NCI-H128 (cell line): ENCODE data around the gene TBPL1.
"Not testable (repeated sequence)": the region's sequence is repeated elsewhere in the genome, so short reads cannot be mapped to it uniquely, and the experiment has no call there.

Experiments used
- DNase-seq: peaks from one replicate; lab custom pipeline; 2025; ENCODE audit not compliant: unreplicated experiment; lab: John Stamatoyannopoulos, UW

The TBPL1 gene

GRCh38 chr6:133953634-133954415 lies 801 bp downstream of the TBPL1 start:
- DNase-seq, result no peak

DNA sequence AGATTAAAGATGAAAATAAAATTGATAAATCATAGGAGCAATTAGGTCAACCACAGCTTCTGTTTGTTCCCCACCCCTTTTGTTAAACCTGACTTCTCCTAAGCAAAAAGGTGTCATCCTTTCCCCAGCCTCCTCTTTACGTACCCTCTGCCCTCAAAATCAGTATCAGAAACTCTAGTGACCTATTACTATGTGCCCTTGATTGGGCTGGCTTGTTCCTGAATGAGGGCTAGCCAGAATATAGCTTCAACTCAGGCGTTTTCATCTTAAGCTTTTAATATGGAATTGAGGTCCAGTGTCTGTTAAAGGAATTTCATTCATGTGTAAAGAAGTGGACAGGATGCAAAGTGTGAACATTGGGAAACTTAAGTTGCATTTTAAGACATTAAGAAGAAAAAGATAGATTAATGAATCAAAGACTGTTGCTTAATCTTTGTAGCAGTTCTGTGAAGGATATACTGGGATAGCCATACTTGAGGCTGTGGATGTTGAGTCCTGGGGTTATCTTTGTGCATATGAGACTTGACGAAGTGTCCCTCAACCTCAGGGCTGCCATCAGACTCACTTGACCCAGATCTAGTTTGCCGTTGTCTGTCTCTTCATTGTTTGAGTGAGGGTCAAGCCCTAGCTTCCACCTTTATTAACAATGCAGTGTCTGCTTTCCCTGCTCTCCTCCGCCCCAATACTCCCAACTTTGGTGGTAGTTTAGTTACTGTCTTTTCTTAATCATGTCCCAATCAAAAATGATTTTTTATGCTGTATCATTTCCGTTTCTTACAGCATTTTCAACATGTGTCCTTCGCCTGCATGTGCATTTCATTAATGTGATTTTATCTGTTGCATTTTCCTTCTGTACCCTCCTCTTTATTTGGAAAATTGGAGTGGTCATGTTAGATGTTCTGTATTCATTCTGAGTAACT lies 1.9 kb downstream of the TBPL1 start:
- DNase-seq, result no peak

- no peak for DNase-seq
Observed at GRCh38 chr6:133955582-133956415, 2.8 kb downstream of the TBPL1 start.

GRCh38 chr6:133956416-133957049 lies 3.5 kb downstream of the TBPL1 start:
- no peak for DNase-seq

GRCh38 chr6:133957227-133957626 lies 4.2 kb downstream of the TBPL1 start:
- no peak for DNase-seq

- no peak for DNase-seq
Observed at GRCh38 chr6:133957780-133958242, 4.8 kb downstream of the TBPL1 start.

GRCh38 chr6:133958791-133959190 lies 5.8 kb downstream of the TBPL1 start:
- no peak for DNase-seq

DNA sequence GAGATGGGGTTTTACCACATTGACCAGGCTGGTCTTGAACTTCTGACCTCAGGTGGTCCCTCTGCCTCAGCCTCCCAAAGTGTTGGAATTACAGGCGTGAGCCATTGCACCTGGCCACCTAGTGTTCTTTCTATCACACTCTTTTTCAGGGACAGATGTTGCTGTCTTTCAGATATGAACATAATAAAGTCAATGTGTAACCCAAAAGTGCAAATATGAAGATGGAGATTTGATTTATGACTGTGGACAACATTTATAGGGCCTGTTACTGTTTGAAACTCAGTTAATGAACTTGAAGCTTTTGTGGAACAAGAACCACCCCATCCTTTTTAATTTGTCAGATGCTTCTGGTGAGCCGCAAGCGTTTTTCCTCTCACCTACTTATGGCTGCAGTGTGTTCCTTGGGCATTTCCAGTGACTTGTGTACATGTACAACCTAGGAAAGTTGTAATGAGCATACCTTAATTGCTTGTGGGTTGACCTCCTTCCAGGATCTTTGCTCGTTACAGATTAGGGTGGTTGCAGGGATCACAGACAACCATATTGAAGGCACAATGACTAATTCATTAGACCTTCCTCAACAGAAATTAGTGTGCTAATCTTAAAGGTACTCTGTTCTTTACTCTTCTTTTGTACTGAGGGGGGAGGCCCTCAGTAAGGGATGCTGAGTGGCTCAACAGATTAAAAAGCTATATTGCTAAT lies 6.8 kb downstream of the TBPL1 start:
- DNase-seq, result no peak

DNA sequence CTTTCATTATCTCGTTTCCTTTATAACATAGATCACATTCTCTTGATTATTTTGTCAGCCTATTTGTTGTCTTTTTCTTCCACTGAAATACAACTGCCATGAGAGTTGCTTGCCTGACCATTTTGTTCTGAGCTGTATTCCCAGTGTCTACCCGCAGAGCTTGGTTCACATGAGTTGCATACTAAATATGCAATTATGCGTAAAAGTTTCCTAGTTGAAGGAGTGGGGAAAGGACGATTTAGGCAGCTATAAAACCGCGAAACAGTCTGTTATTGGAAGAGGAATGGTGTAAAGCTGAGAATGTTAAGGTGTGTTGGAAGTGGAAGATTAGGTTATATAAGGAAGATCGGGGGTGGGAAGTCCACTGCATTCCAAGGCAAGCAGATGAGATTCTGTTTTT lies 8.8 kb downstream of the TBPL1 start:
- no peak for DNase-seq

- DNase-seq, result no peak
Observed at GRCh38 chr6:133964052-133964451, 11.0 kb downstream of the TBPL1 start.

GRCh38 chr6:133964702-133965101 lies 11.7 kb downstream of the TBPL1 start:
- DNase-seq, result no peak

DNA sequence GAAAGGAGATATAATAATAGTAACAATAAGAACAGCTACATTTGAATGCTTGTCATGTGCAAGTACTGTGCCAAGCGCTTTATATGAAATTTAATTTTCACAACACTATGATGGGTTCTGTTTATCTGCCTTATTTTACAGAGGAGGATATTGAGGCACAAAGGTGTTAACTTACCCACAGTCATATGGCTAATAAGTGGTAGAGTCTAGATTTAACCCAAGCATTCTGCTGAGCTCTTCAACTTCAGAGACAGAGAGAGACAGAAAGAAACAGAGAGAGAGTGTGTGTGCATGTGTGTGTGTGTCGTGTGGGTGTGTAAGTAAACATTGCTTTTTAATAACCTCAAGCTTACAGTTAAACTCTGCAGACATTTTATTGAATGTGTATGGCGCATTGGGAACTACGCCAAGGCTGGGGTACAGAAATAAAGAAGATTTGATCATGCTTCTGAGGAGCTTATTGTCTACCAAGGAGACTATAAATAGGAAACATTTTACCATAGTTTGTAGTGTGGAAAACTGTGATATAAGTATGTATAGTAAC lies 12.9 kb downstream of the TBPL1 start:
- DNase-seq, result no peak

- no peak for DNase-seq
Observed at GRCh38 chr6:133966654-133967329, 13.8 kb downstream of the TBPL1 start.

DNA sequence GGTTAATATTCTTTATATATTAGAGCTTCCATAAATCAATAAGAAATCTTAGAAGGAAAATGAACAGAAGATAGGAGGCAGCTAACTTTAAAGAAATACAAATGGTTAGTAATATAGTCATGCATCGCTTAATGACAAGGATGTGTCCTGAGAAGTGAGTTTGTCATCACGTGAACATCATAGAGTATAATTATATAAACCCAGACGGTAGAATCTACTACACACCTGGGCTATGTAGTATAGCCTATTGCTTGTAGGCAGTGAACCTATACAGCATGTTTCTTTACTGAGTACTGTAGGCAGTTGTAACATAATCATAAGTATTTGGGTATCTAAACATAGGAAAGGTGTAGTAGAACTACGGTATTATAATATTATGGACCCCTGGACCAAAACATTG lies 14.3 kb downstream of the TBPL1 start:
- no peak for DNase-seq

DNA sequence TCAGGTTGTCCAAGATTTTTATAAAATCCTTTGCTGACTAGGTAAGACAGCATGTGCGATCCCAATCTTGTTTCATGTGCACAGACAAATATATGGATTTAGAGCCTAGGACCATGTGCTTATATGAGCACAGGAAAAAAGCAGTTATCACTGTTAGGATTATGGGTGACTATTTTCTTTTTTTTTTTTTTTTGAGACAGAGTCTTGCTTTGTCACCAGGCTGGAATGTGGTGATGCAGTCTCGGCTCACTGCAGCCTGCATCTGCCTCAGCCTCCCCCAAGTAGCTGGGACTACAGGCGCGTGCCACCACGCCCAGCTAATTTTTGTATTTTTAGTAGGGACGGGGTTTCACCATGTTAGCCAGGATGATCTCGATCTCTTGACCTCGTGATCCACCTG lies 14.8 kb downstream of the TBPL1 start:
- not testable (repeated sequence) for DNase-seq

GRCh38 chr6:133969285-133969920 lies 16.4 kb downstream of the TBPL1 start:
- no peak for DNase-seq

DNA sequence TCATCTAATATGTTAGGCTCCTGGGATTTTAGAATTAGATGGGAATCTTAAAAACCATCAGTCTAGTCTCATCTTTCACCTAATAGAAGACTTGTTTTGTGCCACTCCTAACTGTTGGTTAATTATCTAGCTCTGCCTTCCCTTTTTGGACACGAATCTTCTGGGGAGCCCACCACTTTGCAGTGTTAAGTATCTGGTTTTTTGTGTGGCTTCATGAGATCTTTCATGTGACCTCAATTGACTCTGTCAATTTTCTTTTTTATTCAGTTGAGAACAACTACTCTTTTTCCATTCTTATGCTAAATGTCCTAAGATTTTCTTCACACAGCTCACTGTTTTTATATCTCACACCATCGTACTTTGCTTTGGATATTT lies 16.9 kb downstream of the TBPL1 start:
- DNase-seq, result no peak

DNA sequence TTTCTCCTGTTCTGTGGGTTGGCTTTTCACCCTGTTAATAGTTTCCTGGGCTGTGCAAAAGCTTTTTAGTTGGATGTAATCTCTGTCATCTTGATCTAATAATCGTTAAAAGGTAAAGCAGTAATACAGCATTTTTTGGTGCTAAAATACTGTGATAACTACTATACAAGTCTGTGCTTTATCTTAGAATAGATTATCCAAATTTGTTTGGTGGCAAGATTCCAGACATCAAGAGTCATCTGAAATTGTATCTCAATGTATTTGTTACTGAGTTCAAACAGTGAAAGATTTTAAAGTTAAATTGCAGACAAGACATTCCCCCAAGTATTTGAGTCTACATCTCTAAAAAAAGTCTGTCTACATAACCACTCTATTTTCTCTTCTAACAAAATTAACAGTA lies 18.8 kb downstream of the TBPL1 start:
- no peak for DNase-seq

DNA sequence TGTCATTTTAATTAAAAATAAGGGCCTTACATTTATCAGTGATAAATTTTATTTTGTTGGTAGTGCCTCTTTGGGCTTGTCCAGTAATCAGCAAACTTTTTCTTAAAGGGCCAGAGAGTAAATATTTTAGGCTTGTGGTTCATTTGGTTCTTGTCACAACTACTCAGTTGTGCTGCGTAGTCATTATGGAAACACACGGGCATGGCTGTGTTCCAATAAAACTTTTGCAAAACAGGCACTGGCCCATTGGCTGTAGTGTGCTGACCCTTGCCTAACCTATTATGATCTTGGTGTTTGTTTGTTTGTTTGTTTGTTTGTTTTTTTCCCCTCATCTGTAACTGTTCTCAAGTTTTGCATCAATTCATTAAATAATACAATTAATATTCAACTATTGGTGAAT lies 19.4 kb downstream of the TBPL1 start:
- no peak for DNase-seq
